ENCODE results near the gene ETFB. TPM values are rescaled to one million over a fixed set of nuclear protein-coding genes. Genes with fewer than 3 reads are reported as not detected.

Gene ETFB
- total RNA-seq, 1 experiment from 2014 or later, result 497 TPM

- DNase-seq (ENCODE audit: low read depth), result no peak
- in situ Hi-C loops (cut with HindIII; ENCODE audit: low pct_unique_long_range_greater_than_20kb, low sequenced_read_pairs), result no loop called here
These were observed 11.2 kb upstream of the ETFB start for GRCh38 chr19:51377422-51377821.

GRCh38 chr19:51375504-51376221 is 9.5 kb upstream of the ETFB start:
- in situ Hi-C loops (cut with HindIII; ENCODE audit: low pct_unique_long_range_greater_than_20kb, low sequenced_read_pairs), result no loop called here

GRCh38 chr19:51372649-51373504 is 6.7 kb upstream of the ETFB start, which contains the start of gene NKG7:
TSS of gene NKG7 (minus strand) at chr19:51372654. CDS start at chr19:51372535, 119 bp downstream.
- in situ Hi-C loops (cut with HindIII; ENCODE audit: low pct_unique_long_range_greater_than_20kb, low sequenced_read_pairs), result no loop called here
- no peak for DNase-seq (ENCODE audit: low read depth)

More at GRCh38 chr19:51375504-51376221, 9.5 kb upstream of the ETFB start:
- DNase-seq (ENCODE audit: low read depth), result no peak

GRCh38 chr19:51372021-51372648 is 5.9 kb upstream of the ETFB start:
- no peak for DNase-seq (ENCODE audit: low read depth)
- in situ Hi-C loops (cut with HindIII; ENCODE audit: low pct_unique_long_range_greater_than_20kb, low sequenced_read_pairs), result no loop called here

- in situ Hi-C loops (cut with HindIII; ENCODE audit: low pct_unique_long_range_greater_than_20kb, low sequenced_read_pairs), result no loop called here
- DNase-seq (ENCODE audit: low read depth), result no peak
These were observed 5.0 kb upstream of the ETFB start for GRCh38 chr19:51371186-51371690.

- in situ Hi-C loops (cut with HindIII; ENCODE audit: low pct_unique_long_range_greater_than_20kb, low sequenced_read_pairs), result no loop called here
- DNase-seq (ENCODE audit: low read depth), result no peak
These were observed 4.0 kb upstream of the ETFB start for GRCh38 chr19:51370230-51370629.

- DNase-seq (ENCODE audit: low read depth), result no peak
- in situ Hi-C loops (cut with HindIII; ENCODE audit: low pct_unique_long_range_greater_than_20kb, low sequenced_read_pairs), result no loop called here
These were observed 2.4 kb upstream of the ETFB start, which contains the start of gene CLDND2 for GRCh38 chr19:51368366-51369282. TSS of gene CLDND2 (minus strand) at chr19:51369003. CDS start at chr19:51368577, 426 bp downstream.

- in situ Hi-C loops (cut with HindIII; ENCODE audit: low pct_unique_long_range_greater_than_20kb, low sequenced_read_pairs), result no loop called here
- peak; percentile 99 for DNase-seq (ENCODE audit: low read depth)
These were observed 1.6 kb upstream of the ETFB start for GRCh38 chr19:51367565-51368365.

- DNase-seq (ENCODE audit: low read depth), result no peak
- in situ Hi-C loops (cut with HindIII; ENCODE audit: low pct_unique_long_range_greater_than_20kb, low sequenced_read_pairs), result no loop called here
These were observed 1.0 kb upstream of the ETFB start for GRCh38 chr19:51367255-51367564.

- in situ Hi-C loops (cut with HindIII; ENCODE audit: low pct_unique_long_range_greater_than_20kb, low sequenced_read_pairs), result no loop called here
- peak; percentile 98 for DNase-seq (ENCODE audit: low read depth)
These were observed 434 bp upstream of the ETFB start for GRCh38 chr19:51366389-51367254.

GRCh38 chr19:51365211-51365964 is 800 bp downstream of the ETFB start:
- peak; percentile 61 for DNase-seq (ENCODE audit: low read depth)
- in situ Hi-C loops (cut with HindIII; ENCODE audit: low pct_unique_long_range_greater_than_20kb, low sequenced_read_pairs), result no loop called here

- peak; percentile 39 for DNase-seq (ENCODE audit: low read depth)
- in situ Hi-C loops (cut with HindIII; ENCODE audit: low pct_unique_long_range_greater_than_20kb, low sequenced_read_pairs), result no loop called here
These were observed 1.7 kb downstream of the ETFB start for GRCh38 chr19:51364200-51365106.

- DNase-seq (ENCODE audit: low read depth), result no peak
- in situ Hi-C loops (cut with HindIII; ENCODE audit: low pct_unique_long_range_greater_than_20kb, low sequenced_read_pairs), result no loop called here
These were observed 4.9 kb downstream of the ETFB start for GRCh38 chr19:51361239-51361638.

GRCh38 chr19:51359294-51359693 is 6.9 kb downstream of the ETFB start:
- in situ Hi-C loops (cut with HindIII; ENCODE audit: low pct_unique_long_range_greater_than_20kb, low sequenced_read_pairs), result no loop called here

GRCh38 chr19:51357952-51358351 is 8.2 kb downstream of the ETFB start:
- DNase-seq (ENCODE audit: low read depth), result no peak
- in situ Hi-C loops (cut with HindIII; ENCODE audit: low pct_unique_long_range_greater_than_20kb, low sequenced_read_pairs), result no loop called here

More at GRCh38 chr19:51359294-51359693, 6.9 kb downstream of the ETFB start:
- peak; percentile 74 for DNase-seq (ENCODE audit: low read depth)
